ENCODE measurements around the gene DMPK.
"Not testable (repeated sequence)": the region's sequence is repeated elsewhere in the genome, so short reads cannot be mapped to it uniquely, and the experiment has no call there.

- TF ChIP-seq CTCF (IDR thresholded peaks at IDR 0.05; ENCODE audit: insufficient read depth, low read length); GABPA (IDR thresholded peaks at IDR 0.05; ENCODE audit: low read depth); REST (IDR thresholded peaks at IDR 0.05; ENCODE audit: insufficient replicate concordance, low read depth): not testable (repeated sequence)
Measured at GRCh38 chr19:45799541-45799940, 17.3 kb upstream of the DMPK start.
